Panc1 (cell line): ENCODE data around the gene GIGYF1. TPM values are rescaled to one million over a fixed set of nuclear protein-coding genes. Genes with fewer than 3 reads are reported as not detected.

Source experiments
- ATAC-seq: fragments of 200-7000 bp; cut with Tn5 transposase; 2 replicates; pipeline ENCODE4 v1.9.1; 2020; ENCODE audit warnings: mild to moderate bottlenecking, moderate library complexity
- BruUV-seq: library from RNA; stranded (reverse); fragments of 400-500 nt; replicated peaks from 2 replicates; lab custom pipeline; 2021; lab: Mats Ljungman, UMichigan
- CTCF ChIA-PET: fragments of 300-600 bp; sonication (Branson Sonifier 250); formaldehyde crosslinking; loops from one replicate; lab custom pipeline; 2022; ENCODE audit warnings: antibody characterized with exemption; lab: Charles Lee
- POLR2A ChIA-PET: fragments of 300-600 bp; sonication (Branson Sonifier 250); formaldehyde crosslinking; loops from one replicate; lab custom pipeline; 2022; ENCODE audit warnings: antibody characterized with exemption; lab: Charles Lee
- DNase-seq: peaks from one replicate; pipeline ENCODE4 v3.0.0-alpha.2; 2010; ENCODE audit warnings: low read depth, low spot score
- H3K27ac ChIP-seq: 2 replicates; pipeline ENCODE4 v1.5.1; 2011; ENCODE audit warnings: mild to moderate bottlenecking, low read length, inconsistent platforms
- H3K27me3 ChIP-seq: fragments of 200-500 bp; sonication (Bioruptor generic); 2 replicates; pipeline ENCODE4 v1.6.0; 2014; ENCODE audit warnings: low read length, inconsistent platforms; ENCODE audit not compliant: control insufficient read depth, insufficient read depth
- H3K36me3 ChIP-seq: fragments of 200-500 bp; sonication (Bioruptor generic); 2 replicates; pipeline ENCODE4 v1.5.1; 2014; ENCODE audit warnings: inconsistent platforms, mild to moderate bottlenecking, low read length, moderate library complexity; ENCODE audit not compliant: control insufficient read depth, insufficient read depth
- H3K4me1 ChIP-seq: 2 replicates; pipeline ENCODE4 v1.5.1; 2011; ENCODE audit warnings: inconsistent platforms, mild to moderate bottlenecking, low read length, moderate library complexity; ENCODE audit not compliant: control insufficient read depth, insufficient read depth
- H3K4me3 ChIP-seq, 2 experiments: 2 replicates each; pipeline ENCODE4 v1.5.1; 2011 to 2012; ENCODE audit warnings: low read depth in 2 of 2, low read length in 2 of 2, mild to moderate bottlenecking in 2 of 2, inconsistent platforms in 1 of 2, moderate library complexity in 1 of 2
- H3K9me3 ChIP-seq: fragments of 200-500 bp; sonication (Bioruptor generic); 2 replicates; pipeline ENCODE4 v1.5.1; 2014; ENCODE audit warnings: low read depth, mild to moderate bottlenecking, inconsistent platforms, low read length, moderate library complexity; ENCODE audit not compliant: control insufficient read depth, insufficient read depth
- CTCF ChIP-seq: fragments of 450-650 bp; IDR thresholded peaks from 2 replicates; pipeline ENCODE4 v1.5.1; 2017; ENCODE audit warnings: mild to moderate bottlenecking
- POLR2AphosphoS5 ChIP-seq: IDR thresholded peaks from 2 replicates; pipeline ENCODE4 v1.6.1; 2012; ENCODE audit warnings: mild to moderate bottlenecking, low read depth, low read length, moderate library complexity
- SIN3A ChIP-seq: IDR thresholded peaks from 2 replicates; pipeline ENCODE4 v1.6.1; 2012; ENCODE audit warnings: low read depth, mild to moderate bottlenecking, low read length, moderate library complexity, borderline replicate concordance; ENCODE audit not compliant: insufficient read depth
- TCF7L2 ChIP-seq: IDR thresholded peaks from 2 replicates; pipeline ENCODE4 v1.6.1; 2011; ENCODE audit warnings: mild to moderate bottlenecking, low read depth, low read length, inconsistent platforms
- in situ Hi-C: cut with HindIII; loops from 2 replicates; pipeline ENCODE4 v1.10.0; 2016; ENCODE audit warnings: low sequenced_read_pairs, low pct_unique_long_range_greater_than_20kb
- intact Hi-C: fragments of 100-400 bp; cut with micrococcal nuclease; formaldehyde crosslinking; loops from one replicate; pipeline ENCODE4 v1.10.0; 2022; ENCODE audit not compliant: unreplicated experiment
- total RNA-seq: library from RNA; stranded (reverse); gene quantifications from one replicate; pipeline ENCODE4 v1.2.1, GENCODE V29; 2021; ENCODE audit not compliant: unreplicated experiment
- TF ChIP-seq, protein P1 (sequence below), 2 experiments: IDR thresholded peaks; 2 replicates each; pipeline ENCODE4 v1.6.1; 2011 to 2012; ENCODE audit warnings: low read depth in 2 of 2, control low read depth in 1 of 2, low read length in 1 of 2, mild to moderate bottlenecking in 1 of 2, moderate library complexity in 1 of 2; ENCODE audit not compliant: insufficient read depth in 1 of 2

The GIGYF1 gene
- total RNA-seq, 1 experiment from 2014 or later = 52.6 TPM

DNA sequence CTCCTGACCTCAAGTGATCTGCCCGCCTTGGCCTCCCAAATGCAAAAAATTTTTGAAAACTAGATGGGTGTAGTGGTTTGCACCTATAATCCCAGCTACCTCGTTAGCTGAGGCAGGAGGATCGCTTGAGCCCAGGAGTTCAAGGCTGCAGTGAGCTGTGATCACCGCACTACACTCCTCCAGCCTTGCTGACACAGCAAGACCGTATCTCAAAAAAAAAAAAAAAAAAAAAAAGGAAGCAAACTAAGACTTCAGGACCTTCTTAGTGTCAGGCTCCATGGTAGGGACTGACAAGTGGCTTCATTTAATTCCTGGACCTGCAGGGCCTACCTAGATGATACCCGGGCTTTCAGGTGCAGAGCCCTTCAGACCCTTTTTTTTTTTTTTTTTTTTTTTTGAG, 14.3 kb upstream of the GIGYF1 start:
- in situ Hi-C loops (loop anchor here (25.0 kb wide), 1 partner anchor 129 kb away; the partner anchor contains the start of gene EPHB4), intact Hi-C loops (no loop called here)
- ATAC-seq (no peak), DNase-seq (no peak)
- Histone ChIP-seq H3K36me3 (no peaks in the 10 kb centered on the region), H3K4me3 (no peak overlapping the region), H3K4me1 (peaks cover 13% of the 10 kb centered on the region; the same call in 1 of the 2 replicates), H3K27me3 (no peaks in the 10 kb centered on the region), H3K27ac (no peak overlapping the region), H3K9me3 (no peaks in the 10 kb centered on the region)
- ChIA-PET POLR2A (interaction anchor here (0.6 kb wide), 1 partner anchor 28 kb away, joined by 3 read pairs; no protein-coding TSS in a partner anchor), CTCF (interaction anchor here (0.6 kb wide), 1 partner anchor 72 kb away, joined by 12 read pairs; no protein-coding TSS in a partner anchor)
- no TSS peak for BruUV-seq
- TF ChIP-seq, protein P1, sequence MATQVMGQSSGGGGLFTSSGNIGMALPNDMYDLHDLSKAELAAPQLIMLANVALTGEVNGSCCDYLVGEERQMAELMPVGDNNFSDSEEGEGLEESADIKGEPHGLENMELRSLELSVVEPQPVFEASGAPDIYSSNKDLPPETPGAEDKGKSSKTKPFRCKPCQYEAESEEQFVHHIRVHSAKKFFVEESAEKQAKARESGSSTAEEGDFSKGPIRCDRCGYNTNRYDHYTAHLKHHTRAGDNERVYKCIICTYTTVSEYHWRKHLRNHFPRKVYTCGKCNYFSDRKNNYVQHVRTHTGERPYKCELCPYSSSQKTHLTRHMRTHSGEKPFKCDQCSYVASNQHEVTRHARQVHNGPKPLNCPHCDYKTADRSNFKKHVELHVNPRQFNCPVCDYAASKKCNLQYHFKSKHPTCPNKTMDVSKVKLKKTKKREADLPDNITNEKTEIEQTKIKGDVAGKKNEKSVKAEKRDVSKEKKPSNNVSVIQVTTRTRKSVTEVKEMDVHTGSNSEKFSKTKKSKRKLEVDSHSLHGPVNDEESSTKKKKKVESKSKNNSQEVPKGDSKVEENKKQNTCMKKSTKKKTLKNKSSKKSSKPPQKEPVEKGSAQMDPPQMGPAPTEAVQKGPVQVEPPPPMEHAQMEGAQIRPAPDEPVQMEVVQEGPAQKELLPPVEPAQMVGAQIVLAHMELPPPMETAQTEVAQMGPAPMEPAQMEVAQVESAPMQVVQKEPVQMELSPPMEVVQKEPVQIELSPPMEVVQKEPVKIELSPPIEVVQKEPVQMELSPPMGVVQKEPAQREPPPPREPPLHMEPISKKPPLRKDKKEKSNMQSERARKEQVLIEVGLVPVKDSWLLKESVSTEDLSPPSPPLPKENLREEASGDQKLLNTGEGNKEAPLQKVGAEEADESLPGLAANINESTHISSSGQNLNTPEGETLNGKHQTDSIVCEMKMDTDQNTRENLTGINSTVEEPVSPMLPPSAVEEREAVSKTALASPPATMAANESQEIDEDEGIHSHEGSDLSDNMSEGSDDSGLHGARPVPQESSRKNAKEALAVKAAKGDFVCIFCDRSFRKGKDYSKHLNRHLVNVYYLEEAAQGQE (IDR thresholded peaks at IDR 0.05; ENCODE audit: insufficient read depth in 1 of 2, low read depth in 2 of 2, low read length in 1 of 2) = no peak
- TF ChIP-seq SIN3A (no peak), TCF7L2 (no peak), CTCF (no peak), POLR2AphosphoS5 (no peak)

GRCh38 chr7:100706672-100707311, 12.7 kb upstream of the GIGYF1 start:
- POLR2A ChIA-PET = no interaction called here
- no TSS peak for BruUV-seq

More at GRCh38 chr7:100706672-100707311, 12.7 kb upstream of the GIGYF1 start:
- Histone ChIP-seq H3K4me1 (peaks cover 13% of the 10 kb centered on the region; the same call in 1 of the 2 replicates), H3K36me3 (no peaks in the 10 kb centered on the region), H3K27ac (peak overlapping the region; percentile 84), H3K4me3 (peak overlapping the region; percentile 83 to 86), H3K27me3 (no peaks in the 10 kb centered on the region), H3K9me3 (no peaks in the 10 kb centered on the region)
- no peak for ATAC-seq
- in situ Hi-C loops (loop anchor here (25.0 kb wide), 1 partner anchor 131 kb away; the partner anchor contains the start of gene EPHB4), intact Hi-C loops (no loop called here)
- TF ChIP-seq TCF7L2 = no peak
- TF ChIP-seq, protein P1 (IDR thresholded peaks at IDR 0.05; ENCODE audit: insufficient read depth in 1 of 2, low read depth in 2 of 2, low read length in 1 of 2) = no peak
- TF ChIP-seq SIN3A = no peak
- TF ChIP-seq CTCF = no peak
- no peak for TF ChIP-seq POLR2AphosphoS5
- no peak for DNase-seq
- CTCF ChIA-PET = no interaction called here
